Aorta (tissue), 5 donors: Measurements from ENCODE around the gene HSBP1L1. TPM values are rescaled to one million over a fixed set of nuclear protein-coding genes. Genes with fewer than 3 reads are reported as not detected.
"Not testable (repeated sequence)": the region's sequence is repeated elsewhere in the genome, so short reads cannot be mapped to it uniquely, and the experiment has no call there.

Source experiments
- ATAC-seq: fragments of 200-7000 bp; cut with Tn5 transposase; one replicate; pipeline ENCODE4 v1.9.1; 2022; ENCODE audit warnings: moderate library complexity; ENCODE audit not compliant: low FRiP score
- DNase-seq, 2 donors: peaks; one replicate each; pipeline ENCODE4 v3.0.0-alpha.2; 2020
- H3K27ac ChIP-seq, 2 donors: one replicate each; pipeline ENCODE4 v1.5.1; 2013; ENCODE audit warnings: low read length in 2 of 2, mild to moderate bottlenecking in 2 of 2, moderate library complexity in 2 of 2, control low read depth in 1 of 2, inconsistent platforms in 1 of 2, low read depth in 1 of 2
- H3K27me3 ChIP-seq, 2 donors: one replicate each; pipeline ENCODE4 v1.6.1; 2013; ENCODE audit warnings: control low read depth in 1 of 2, low read length in 1 of 2, mild to moderate bottlenecking in 1 of 2, moderate library complexity in 1 of 2; ENCODE audit not compliant: insufficient read depth in 2 of 2, control insufficient read depth in 1 of 2
- H3K36me3 ChIP-seq, 2 donors: one replicate each; pipeline ENCODE4 v1.6.1; 2013; ENCODE audit warnings: control low read depth in 1 of 2, low read length in 1 of 2, mild to moderate bottlenecking in 1 of 2; ENCODE audit not compliant: insufficient read depth in 2 of 2, control insufficient read depth in 1 of 2
- H3K4me1 ChIP-seq, 2 donors: one replicate each; pipeline ENCODE4 v1.6.1; 2013; ENCODE audit warnings: low read length in 2 of 2, control low read depth in 1 of 2, mild to moderate bottlenecking in 1 of 2, moderate library complexity in 1 of 2; ENCODE audit not compliant: insufficient read depth in 2 of 2, control insufficient read depth in 1 of 2
- H3K4me3 ChIP-seq, 2 donors: one replicate each; pipeline ENCODE4 v1.5.1; 2013; ENCODE audit warnings: low read length in 2 of 2, control low read depth in 1 of 2, mild to moderate bottlenecking in 1 of 2
- H3K9me3 ChIP-seq: one replicate; pipeline ENCODE4 v1.6.1; 2013; ENCODE audit warnings: mild to moderate bottlenecking, low read length; ENCODE audit not compliant: control insufficient read depth
- WGBS, 2 donors: extraction: QIAGEN DNeasy Blood & Tissue Kit; methylation state at CpG; one replicate each; pipeline ENCODE4 v1.1.7; 2013; 5-methylcytosine and 5-hydroxymethylcytosine counted together
- intact Hi-C, 2 donors: fragments of 100-400 bp; cut with DNase I; formaldehyde crosslinking; loops; one replicate each; pipeline versions ENCODE4 v1.14.2 to v1.15.0; 2022
- polyA plus RNA-seq, 2 donors: library from polyadenylated mRNA; stranded (reverse); fragments of 200-250 nt; gene quantifications; one replicate each; pipeline ENCODE4 v1.2.3, GENCODE V29; 2013
- total RNA-seq, 2 donors: library from RNA; stranded (reverse); fragmentation: NEBNext Ultra II Directional; extraction: Animal tissue kit (Norgen Biotek cat#: 25700); gene quantifications; one replicate each; pipeline ENCODE4 v1.2.1, GENCODE V29; 2021
- donor health status: healthy with polysubstance abuse.
- donor health status: Bipolar disorder and iron deficiency.
- donor health status: DM: no; HTN: no; CAD: no.
- donor health status: DM: no; HTN: no; CAD: no.
- donor health status: DM: yes; HTN: yes; CAD: no.

Gene HSBP1L1
- total and polyA plus RNA-seq, 4 donors = 5.1 to 13.0 (median 9.6) TPM

- Histone ChIP-seq H3K36me3 (no peaks in the 10 kb centered on the region), H3K27me3 (no peaks in the 10 kb centered on the region), H3K4me3 (no peak overlapping the region), H3K27ac (peak overlapping the region in 1 of 2 donors; percentile 34), H3K4me1 (no peaks in the 10 kb centered on the region), H3K9me3 (peaks cover 2% of the 10 kb centered on the region)
- peak; percentile 87 for ATAC-seq
- peak; percentile 87 to 89 for DNase-seq
- intact Hi-C loops = loop anchor here in 1 of 2 donors (1.0 to 2.0 kb wide), 2 partner anchors 21 to 24 kb away; partner anchors contain the start of genes RBFA and TXNL4A
- 51 to 64% methylated on average over 16 of the region's 16 CpGs for WGBS, 2 donors
Measured at GRCh38 chr18:80009661-80010550, 45.5 kb downstream of the HSBP1L1 start.

- peak; percentile 33 for ATAC-seq
- 23 to 38% methylated on average over 5 of the region's 5 CpGs for WGBS, 2 donors
- intact Hi-C loops = loop anchor here in 1 of 2 donors (1.0 to 2.0 kb wide), 2 partner anchors 22 to 24 kb away; partner anchors contain the start of genes RBFA and TXNL4A
Measured at GRCh38 chr18:80010551-80010906, 46.1 kb downstream of the HSBP1L1 start.

GRCh38 chr18:80011496-80012137 is 47.2 kb downstream of the HSBP1L1 start:
- not testable (repeated sequence) for H3K4me1 ChIP-seq, H3K27ac ChIP-seq, H3K36me3 ChIP-seq, H3K9me3 ChIP-seq, H3K4me3 ChIP-seq, H3K27me3 ChIP-seq, DNase-seq, ATAC-seq
- intact Hi-C loops = loop anchor here in 1 of 2 donors (2.0 kb wide), 1 partner anchor 23 kb away; the partner anchor contains the start of gene TXNL4A
- 93 to 97% methylated on average over 14 of the region's 14 CpGs for WGBS, 2 donors

More at GRCh38 chr18:80010551-80010906, 46.1 kb downstream of the HSBP1L1 start:
- DNase-seq = peak in 1 of 2 donors; percentile 65
- peak overlapping the region in 1 of 2 donors; percentile 75 for H3K27ac ChIP-seq
- H3K4me1 ChIP-seq = no peaks in the 10 kb centered on the region
- H3K36me3 ChIP-seq = no peaks in the 10 kb centered on the region
- no peaks in the 10 kb centered on the region for H3K27me3 ChIP-seq
- H3K4me3 ChIP-seq = no peak overlapping the region
- H3K9me3 ChIP-seq = peaks cover 2% of the 10 kb centered on the region

- Histone ChIP-seq H3K4me3 (no peak overlapping the region), H3K9me3 (peaks cover 2% of the 10 kb centered on the region), H3K36me3 (no peaks in the 10 kb centered on the region), H3K27ac (no peak overlapping the region), H3K27me3 (no peaks in the 10 kb centered on the region), H3K4me1 (no peaks in the 10 kb centered on the region)
- ATAC-seq (no peak), DNase-seq (no peak)
- intact Hi-C loops = no loop called here
- WGBS, 2 donors = 98% methylated on average over 20 of the region's 20 CpGs
Measured at GRCh38 chr18:80012714-80013113, 48.3 kb downstream of the HSBP1L1 start.

Other genes starting within 250 kb of the HSBP1L1 start
- 1 to 10 TPM in 1 of 2 donors, under 1 TPM in 1; 0.23 to 1.1 TPM for gene KCNG2, start 166.7 kb upstream of the HSBP1L1 start, total RNA-seq
- gene KCNG2, start 166.7 kb upstream of the HSBP1L1 start, polyA plus RNA-seq = not detected
- gene SLC66A2, start 13.0 kb upstream of the HSBP1L1 start, total RNA-seq = 10 to 100 TPM; 40.1 to 47.7 TPM
- 10 to 100 TPM; 12.9 to 48.8 TPM for gene SLC66A2, start 13.0 kb upstream of the HSBP1L1 start, polyA plus RNA-seq
- 10 to 100 TPM; 71.7 to 72.0 TPM for gene TXNL4A, start 23.9 kb downstream of the HSBP1L1 start, total RNA-seq
- 100 to 1,000 TPM in 1 of 2 donors, 10 to 100 TPM in 1; 69.5 to 109 TPM for gene TXNL4A, start 23.9 kb downstream of the HSBP1L1 start, polyA plus RNA-seq
- 10 to 100 TPM; 18.1 to 22.8 TPM for gene RBFA, start 69.8 kb downstream of the HSBP1L1 start, total RNA-seq
- 10 to 100 TPM; 22.2 to 32.6 TPM for gene RBFA, start 69.8 kb downstream of the HSBP1L1 start, polyA plus RNA-seq
- gene ADNP2, start 144.6 kb downstream of the HSBP1L1 start, total RNA-seq = 10 to 100 TPM; 17.5 to 20.1 TPM
- 1 to 10 TPM; 3.1 to 5.2 TPM for gene ADNP2, start 144.6 kb downstream of the HSBP1L1 start, polyA plus RNA-seq